Peyer's patch (tissue), 4 donors: ENCODE data around the gene KDM2A.

ENCODE experiments used
- POLR2A ChIP-seq, 2 donors: fragments of 450-650 bp; IDR thresholded peaks; one replicate each; pipeline ENCODE4 v1.5.1; 2017; ENCODE audit warnings: antibody characterized with exemption in 2 of 2, mild to moderate bottlenecking in 2 of 2, moderate library complexity in 2 of 2
- TF ChIP-seq, protein P1 (sequence below), 6 experiments: fragments of 450-650 bp in 4 of 6; fragments of 200-600 bp in 2 of 6; sonication (generic) in 1 of 6; IDR thresholded peaks; one replicate each; pipeline ENCODE4 v1.5.1; 2017 to 2019; ENCODE audit warnings: antibody characterized with exemption in 6 of 6, mild to moderate bottlenecking in 3 of 6, moderate library complexity in 1 of 6

DNA sequence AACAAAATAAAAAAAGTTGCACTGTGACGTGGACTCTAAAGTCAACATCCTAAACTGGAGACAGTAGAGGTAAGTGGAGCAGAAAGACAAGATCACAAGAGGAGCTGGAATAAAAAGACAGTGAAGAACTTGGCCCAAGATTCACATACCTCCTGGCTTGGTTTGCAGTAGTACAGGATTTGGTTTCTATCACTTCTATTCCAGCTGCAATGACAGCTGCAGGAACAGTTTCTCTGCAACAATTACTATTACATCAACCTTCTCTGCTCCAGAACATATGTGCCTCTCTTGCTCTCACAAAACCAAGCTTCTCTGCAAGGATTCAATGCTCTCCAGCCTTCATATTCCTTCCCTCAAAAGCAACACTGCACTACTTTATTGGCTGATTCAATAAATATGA, 7.8 kb upstream of the KDM2A start:
- TF ChIP-seq, protein P1, sequence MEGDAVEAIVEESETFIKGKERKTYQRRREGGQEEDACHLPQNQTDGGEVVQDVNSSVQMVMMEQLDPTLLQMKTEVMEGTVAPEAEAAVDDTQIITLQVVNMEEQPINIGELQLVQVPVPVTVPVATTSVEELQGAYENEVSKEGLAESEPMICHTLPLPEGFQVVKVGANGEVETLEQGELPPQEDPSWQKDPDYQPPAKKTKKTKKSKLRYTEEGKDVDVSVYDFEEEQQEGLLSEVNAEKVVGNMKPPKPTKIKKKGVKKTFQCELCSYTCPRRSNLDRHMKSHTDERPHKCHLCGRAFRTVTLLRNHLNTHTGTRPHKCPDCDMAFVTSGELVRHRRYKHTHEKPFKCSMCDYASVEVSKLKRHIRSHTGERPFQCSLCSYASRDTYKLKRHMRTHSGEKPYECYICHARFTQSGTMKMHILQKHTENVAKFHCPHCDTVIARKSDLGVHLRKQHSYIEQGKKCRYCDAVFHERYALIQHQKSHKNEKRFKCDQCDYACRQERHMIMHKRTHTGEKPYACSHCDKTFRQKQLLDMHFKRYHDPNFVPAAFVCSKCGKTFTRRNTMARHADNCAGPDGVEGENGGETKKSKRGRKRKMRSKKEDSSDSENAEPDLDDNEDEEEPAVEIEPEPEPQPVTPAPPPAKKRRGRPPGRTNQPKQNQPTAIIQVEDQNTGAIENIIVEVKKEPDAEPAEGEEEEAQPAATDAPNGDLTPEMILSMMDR (IDR thresholded peaks at IDR 0.05) = no peak
- TF ChIP-seq POLR2A (IDR thresholded peaks at IDR 0.05) = no peak
